ENCODE measurements around the gene PLCL1.

DNA sequence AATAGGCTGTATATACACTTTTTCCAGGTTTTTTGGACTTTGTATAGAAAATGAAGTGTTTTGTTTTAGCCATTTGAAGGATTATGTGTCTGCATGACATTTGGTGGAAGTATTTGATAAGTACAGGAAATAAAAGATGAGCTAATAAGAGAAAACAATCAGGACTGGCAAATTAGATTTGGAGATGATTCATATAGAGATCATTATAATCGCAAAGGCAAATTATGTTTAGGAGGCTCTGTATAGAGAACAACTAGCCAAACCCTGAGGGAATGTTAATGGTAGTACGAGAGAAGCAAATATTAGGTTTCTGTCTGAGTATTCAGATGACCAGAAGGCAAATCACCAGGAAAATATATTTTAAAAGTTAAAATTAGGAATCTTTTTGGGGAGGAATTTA is 41.7 kb downstream of the PLCL1 start:
- TF ChIP-seq, protein P1, sequence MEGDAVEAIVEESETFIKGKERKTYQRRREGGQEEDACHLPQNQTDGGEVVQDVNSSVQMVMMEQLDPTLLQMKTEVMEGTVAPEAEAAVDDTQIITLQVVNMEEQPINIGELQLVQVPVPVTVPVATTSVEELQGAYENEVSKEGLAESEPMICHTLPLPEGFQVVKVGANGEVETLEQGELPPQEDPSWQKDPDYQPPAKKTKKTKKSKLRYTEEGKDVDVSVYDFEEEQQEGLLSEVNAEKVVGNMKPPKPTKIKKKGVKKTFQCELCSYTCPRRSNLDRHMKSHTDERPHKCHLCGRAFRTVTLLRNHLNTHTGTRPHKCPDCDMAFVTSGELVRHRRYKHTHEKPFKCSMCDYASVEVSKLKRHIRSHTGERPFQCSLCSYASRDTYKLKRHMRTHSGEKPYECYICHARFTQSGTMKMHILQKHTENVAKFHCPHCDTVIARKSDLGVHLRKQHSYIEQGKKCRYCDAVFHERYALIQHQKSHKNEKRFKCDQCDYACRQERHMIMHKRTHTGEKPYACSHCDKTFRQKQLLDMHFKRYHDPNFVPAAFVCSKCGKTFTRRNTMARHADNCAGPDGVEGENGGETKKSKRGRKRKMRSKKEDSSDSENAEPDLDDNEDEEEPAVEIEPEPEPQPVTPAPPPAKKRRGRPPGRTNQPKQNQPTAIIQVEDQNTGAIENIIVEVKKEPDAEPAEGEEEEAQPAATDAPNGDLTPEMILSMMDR (IDR thresholded peaks at IDR 0.05) = no peak
- no peak for TF ChIP-seq POLR2AphosphoS5 (IDR thresholded peaks at IDR 0.05)

All from breast epithelium (tissue), 3 donors.